ENCODE measurements around the gene SLC30A7.

DNA sequence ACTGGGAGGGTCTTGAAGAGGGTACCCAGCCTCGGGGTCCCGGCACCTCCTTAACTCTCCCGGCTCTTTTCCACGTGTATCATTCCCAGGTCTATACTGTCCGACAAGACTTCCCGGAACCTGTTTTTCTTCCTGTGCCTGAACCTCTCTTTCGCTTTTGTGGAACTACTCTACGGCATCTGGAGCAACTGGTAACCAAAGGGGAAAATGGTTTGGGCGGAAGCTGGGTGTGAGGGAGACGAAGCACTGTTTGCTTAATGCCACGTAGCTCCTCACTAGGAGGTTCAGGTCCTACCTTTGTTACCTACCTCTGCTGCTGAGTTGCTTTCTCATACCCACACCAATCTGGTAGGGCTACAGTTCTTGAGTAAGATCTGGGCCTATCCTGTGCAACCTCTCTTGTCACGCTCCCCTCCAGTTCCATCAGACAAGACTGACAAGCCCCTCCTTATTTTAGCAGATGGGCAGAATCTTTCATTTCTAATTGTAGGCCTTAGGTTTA, 642 bp downstream of the SLC30A7 start:
- peak; percentile 21 for TF ChIP-seq POLR2A (IDR thresholded peaks at IDR 0.05)
- TF ChIP-seq, protein P1, sequence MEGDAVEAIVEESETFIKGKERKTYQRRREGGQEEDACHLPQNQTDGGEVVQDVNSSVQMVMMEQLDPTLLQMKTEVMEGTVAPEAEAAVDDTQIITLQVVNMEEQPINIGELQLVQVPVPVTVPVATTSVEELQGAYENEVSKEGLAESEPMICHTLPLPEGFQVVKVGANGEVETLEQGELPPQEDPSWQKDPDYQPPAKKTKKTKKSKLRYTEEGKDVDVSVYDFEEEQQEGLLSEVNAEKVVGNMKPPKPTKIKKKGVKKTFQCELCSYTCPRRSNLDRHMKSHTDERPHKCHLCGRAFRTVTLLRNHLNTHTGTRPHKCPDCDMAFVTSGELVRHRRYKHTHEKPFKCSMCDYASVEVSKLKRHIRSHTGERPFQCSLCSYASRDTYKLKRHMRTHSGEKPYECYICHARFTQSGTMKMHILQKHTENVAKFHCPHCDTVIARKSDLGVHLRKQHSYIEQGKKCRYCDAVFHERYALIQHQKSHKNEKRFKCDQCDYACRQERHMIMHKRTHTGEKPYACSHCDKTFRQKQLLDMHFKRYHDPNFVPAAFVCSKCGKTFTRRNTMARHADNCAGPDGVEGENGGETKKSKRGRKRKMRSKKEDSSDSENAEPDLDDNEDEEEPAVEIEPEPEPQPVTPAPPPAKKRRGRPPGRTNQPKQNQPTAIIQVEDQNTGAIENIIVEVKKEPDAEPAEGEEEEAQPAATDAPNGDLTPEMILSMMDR (IDR thresholded peaks at IDR 0.05): no peak

Measured in prostate gland (tissue), 2 donors.